Measurements from ENCODE around the gene CD70. TPM values are rescaled to one million over a fixed set of nuclear protein-coding genes. Genes with fewer than 3 reads are reported as not detected.
"Not testable (repeated sequence)": the region's sequence is repeated elsewhere in the genome, so short reads cannot be mapped to it uniquely, and the experiment has no call there.

CD70 gene
- total and polyA plus RNA-seq, 12 donors, result 0.49 TPM; not detected in 11

DNA sequence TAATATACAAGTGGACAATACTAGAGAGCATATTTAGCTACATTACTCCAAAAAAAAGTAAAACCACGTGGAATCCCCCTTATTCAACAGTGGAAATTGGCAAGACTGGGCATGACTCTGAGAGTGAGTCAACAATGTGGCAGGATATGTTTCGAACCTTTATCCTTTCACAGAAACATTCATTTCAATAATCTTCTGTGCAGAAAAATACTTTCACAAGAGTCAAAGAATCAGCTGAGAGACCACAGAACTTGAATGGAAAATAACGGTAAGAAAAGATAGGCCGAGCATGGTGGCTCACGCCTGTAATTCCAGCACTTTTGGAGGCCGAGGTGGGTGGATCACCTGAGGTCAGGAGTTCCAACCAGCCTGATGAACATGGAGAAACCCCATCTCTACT is 25.1 kb upstream of the CD70 start:
- H3K27me3 ChIP-seq, result peaks cover 0 to 66% (median 21%) of the 10 kb centered on the region in 7 donors
- TF ChIP-seq, protein P1, sequence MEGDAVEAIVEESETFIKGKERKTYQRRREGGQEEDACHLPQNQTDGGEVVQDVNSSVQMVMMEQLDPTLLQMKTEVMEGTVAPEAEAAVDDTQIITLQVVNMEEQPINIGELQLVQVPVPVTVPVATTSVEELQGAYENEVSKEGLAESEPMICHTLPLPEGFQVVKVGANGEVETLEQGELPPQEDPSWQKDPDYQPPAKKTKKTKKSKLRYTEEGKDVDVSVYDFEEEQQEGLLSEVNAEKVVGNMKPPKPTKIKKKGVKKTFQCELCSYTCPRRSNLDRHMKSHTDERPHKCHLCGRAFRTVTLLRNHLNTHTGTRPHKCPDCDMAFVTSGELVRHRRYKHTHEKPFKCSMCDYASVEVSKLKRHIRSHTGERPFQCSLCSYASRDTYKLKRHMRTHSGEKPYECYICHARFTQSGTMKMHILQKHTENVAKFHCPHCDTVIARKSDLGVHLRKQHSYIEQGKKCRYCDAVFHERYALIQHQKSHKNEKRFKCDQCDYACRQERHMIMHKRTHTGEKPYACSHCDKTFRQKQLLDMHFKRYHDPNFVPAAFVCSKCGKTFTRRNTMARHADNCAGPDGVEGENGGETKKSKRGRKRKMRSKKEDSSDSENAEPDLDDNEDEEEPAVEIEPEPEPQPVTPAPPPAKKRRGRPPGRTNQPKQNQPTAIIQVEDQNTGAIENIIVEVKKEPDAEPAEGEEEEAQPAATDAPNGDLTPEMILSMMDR (IDR thresholded peaks at IDR 0.05), result no peak
- H3K9me3 ChIP-seq, result peaks cover 0 to 33% (median 11%) of the 10 kb centered on the region in 11 donors
- no peaks in the 10 kb centered on the region for H3K4me1 ChIP-seq
- intact Hi-C loops (cut with DNase I), result no loop called here
- no peak overlapping the region for H3K27ac ChIP-seq
- DNase-seq, result no peak
- ATAC-seq, result no peak
- no peaks in the 10 kb centered on the region for H3K36me3 ChIP-seq
- WGBS, 2 donors, result 85 to 86% methylated on average over 6 of the region's 6 CpGs
- H3K4me3 ChIP-seq, result no peak overlapping the region

DNA sequence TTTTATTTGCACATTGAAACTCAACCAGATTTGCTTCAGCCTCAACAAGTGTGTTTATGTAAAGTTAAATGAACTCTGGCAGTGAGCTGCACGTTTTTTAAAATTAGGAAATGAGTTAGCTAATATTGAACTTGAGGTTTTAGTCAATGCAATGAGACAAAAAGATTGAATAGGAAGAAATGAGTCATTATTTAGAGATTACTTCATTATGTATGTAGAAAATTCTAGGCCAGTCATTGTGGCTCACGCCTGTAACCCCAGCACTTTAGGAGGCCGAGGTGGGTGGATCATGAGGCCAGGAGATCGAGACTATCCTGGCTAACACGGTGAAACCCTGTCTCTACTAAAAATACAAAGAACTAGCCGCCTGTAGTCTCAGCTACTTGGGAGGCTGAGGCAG is 22.8 kb upstream of the CD70 start:
- peaks cover 0 to 17% (median 6%) of the 10 kb centered on the region in 11 donors for H3K9me3 ChIP-seq
- no peak overlapping the region for H3K27ac ChIP-seq
- DNase-seq, result no peak
- H3K4me3 ChIP-seq, result no peak overlapping the region
- 82 to 87% methylated on average over 6 of the region's 6 CpGs for WGBS, 2 donors
- H3K27me3 ChIP-seq, result peaks cover 0 to 76% (median 39%) of the 10 kb centered on the region in 7 donors
- ATAC-seq, result no peak
- intact Hi-C loops (cut with DNase I), result no loop called here
- no peaks in the 10 kb centered on the region for H3K36me3 ChIP-seq
- no peaks in the 10 kb centered on the region for H3K4me1 ChIP-seq
- TF ChIP-seq, protein P1 (IDR thresholded peaks at IDR 0.05), result no peak

DNA sequence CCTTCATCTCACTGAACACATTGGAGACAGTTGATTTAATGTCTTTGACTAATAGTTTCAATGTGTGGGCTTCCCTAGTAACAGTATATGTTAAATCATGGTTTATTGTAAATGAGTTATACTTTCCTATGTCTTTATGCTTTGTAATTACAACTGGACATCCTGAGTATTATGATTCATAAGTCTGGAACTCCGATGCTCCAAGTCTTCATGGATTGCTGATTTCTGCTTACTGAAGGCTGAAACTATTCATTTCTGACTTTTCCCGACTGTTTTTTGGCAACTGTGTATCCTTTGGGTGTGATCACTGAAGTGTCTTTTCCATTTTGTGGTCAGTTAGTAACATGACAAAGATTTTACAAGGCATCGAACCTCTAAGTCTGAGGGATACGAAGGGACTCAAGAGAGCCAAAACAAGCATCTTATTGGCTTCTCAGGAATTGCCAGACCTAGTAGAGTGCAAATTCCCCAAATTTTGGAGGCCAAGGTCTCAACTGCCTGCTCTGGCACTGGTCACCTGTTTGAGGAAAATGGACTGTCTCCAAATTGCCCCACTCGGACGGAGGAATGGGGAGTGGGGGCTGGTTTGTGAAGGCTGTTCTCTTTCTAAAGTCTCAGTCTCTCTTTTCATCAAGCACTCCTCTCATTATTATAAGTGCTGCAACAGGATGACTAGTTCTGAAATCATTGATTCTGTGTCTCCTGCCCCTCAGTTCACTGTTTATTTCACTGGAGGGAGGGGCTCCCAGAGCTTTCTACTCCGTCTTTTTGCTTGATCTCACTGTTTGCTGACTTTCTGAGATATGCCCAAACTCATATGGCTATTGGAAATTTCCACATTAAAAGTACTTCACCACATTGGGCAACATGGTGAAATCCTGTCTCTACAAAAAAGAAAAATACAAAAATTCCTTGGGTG is 20.2 kb upstream of the CD70 start:
- H3K27ac ChIP-seq, result peak overlapping the region in 1 of 10 donors; percentile 34

DNA sequence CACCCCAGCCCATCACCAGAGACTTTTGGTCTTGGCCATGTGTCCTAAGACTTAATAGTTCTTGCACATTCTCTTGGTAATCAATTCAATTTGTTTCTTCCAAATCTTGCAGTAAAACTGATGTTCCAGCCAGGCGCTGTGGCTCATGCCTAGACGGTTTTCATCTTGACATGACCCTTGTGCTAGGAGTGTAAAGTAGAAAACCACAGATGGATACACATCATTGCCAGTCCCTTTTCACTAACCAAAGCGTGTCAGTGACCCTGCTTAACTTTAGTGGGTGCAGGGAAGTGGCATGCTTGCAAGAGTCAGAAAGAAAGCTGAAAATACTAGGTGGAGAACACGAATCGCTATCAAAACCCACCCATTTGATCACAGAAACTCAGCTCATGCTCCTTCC is 18.0 kb upstream of the CD70 start:
- DNase-seq, result no peak

More for the DNA sequence above, 20.2 kb upstream of the CD70 start:
- Histone ChIP-seq H3K4me1 (no peaks in the 10 kb centered on the region), H3K4me3 (no peak overlapping the region), H3K9me3 (no peaks in the 10 kb centered on the region), H3K36me3 (no peaks in the 10 kb centered on the region), H3K27me3 (peaks cover 0 to 71% (median 43%) of the 10 kb centered on the region in 7 donors)
- DNase-seq, result no peak
- intact Hi-C loops (cut with DNase I), result no loop called here
- WGBS, 2 donors, result 52 to 59% methylated on average over 7 of the region's 7 CpGs
- ATAC-seq, result peak in 4 of 8 donors; percentile 12 to 75 (median 61)
- TF ChIP-seq, protein P1 (IDR thresholded peaks at IDR 0.05), result no peak

GRCh38 chr19:6608146-6608545 is 17.2 kb upstream of the CD70 start:
- 85 to 86% methylated on average over 9 of the region's 9 CpGs for WGBS, 2 donors
- intact Hi-C loops (cut with DNase I), result not testable (repeated sequence)

More for the DNA sequence above, 18.0 kb upstream of the CD70 start:
- H3K4me3 ChIP-seq, result no peak overlapping the region
- peaks cover 0 to 5% (median 0%) of the 10 kb centered on the region in 9 donors for H3K4me1 ChIP-seq
- intact Hi-C loops (cut with DNase I), result no loop called here
- H3K9me3 ChIP-seq, result no peaks in the 10 kb centered on the region
- no peaks in the 10 kb centered on the region for H3K36me3 ChIP-seq
- no peak for ATAC-seq
- TF ChIP-seq, protein P1 (IDR thresholded peaks at IDR 0.05), result no peak
- peaks cover 0 to 59% (median 34%) of the 10 kb centered on the region in 7 donors for H3K27me3 ChIP-seq
- WGBS, 2 donors, result 71 to 75% methylated on average over 5 of the region's 5 CpGs
- H3K27ac ChIP-seq, result no peak overlapping the region

DNA sequence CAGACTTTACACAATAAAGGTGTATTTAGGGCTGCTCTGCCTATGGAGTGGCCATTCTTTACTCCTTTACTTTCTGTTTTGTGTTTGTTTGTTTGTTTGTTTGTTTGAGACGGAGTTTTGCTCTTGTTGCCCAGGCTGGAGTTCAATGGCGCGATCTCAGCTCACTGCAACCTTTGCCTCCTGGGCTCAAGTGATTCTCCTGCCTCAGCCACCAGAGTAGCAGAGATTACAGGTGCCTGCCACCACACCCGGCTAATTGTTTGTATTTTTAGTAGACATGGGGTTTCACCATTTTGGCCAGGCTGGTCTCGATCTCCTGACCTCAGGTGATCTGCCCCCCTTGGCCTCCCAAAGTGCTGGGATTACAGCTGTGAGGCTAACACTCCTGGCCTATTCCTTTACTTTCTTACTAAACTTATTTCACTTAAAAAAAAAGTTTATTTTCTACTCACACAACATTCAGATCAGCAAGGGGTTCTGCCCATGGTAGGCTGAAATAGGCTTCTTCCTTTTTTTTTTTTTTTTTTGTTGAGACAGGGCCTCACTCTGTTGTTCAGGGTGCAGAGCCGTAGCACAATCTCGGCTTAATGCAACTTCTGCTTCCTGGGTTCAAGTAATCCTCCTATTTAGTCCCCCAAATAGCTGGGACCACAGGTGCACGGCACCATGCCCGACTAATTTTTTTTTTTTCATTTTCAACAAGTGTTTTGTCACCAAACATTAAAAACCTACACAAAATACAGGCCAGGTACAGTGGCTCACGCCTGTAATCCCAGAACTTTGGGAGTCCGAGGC is 15.5 kb upstream of the CD70 start:
- H3K4me3 ChIP-seq; DNase-seq; H3K9me3 ChIP-seq; ATAC-seq; H3K36me3 ChIP-seq; intact Hi-C loops (cut with DNase I); H3K27ac ChIP-seq: not testable (repeated sequence)
- H3K27me3 ChIP-seq, result peaks cover 0 to 37% (median 31%) of the 10 kb centered on the region in 7 donors
- 84% methylated on average over 11 of the region's 11 CpGs for WGBS, 2 donors
- peaks cover 0 to 12% (median 0%) of the 10 kb centered on the region in 9 donors for H3K4me1 ChIP-seq

More at GRCh38 chr19:6608146-6608545, 17.2 kb upstream of the CD70 start:
- peaks cover 0 to 51% (median 34%) of the 10 kb centered on the region in 7 donors for H3K27me3 ChIP-seq
- not testable (repeated sequence) for H3K36me3 ChIP-seq, ATAC-seq, DNase-seq, H3K4me3 ChIP-seq, H3K27ac ChIP-seq, H3K9me3 ChIP-seq
- peaks cover 0 to 12% (median 0%) of the 10 kb centered on the region in 9 donors for H3K4me1 ChIP-seq

All from heart right ventricle (tissue), 16 donors.